Stimulated activated CD8-positive, alpha-beta memory T cell treated with anti-CD3 and anti-CD28 coated beads, Interleukin-15, amount 100 ng/mL, for 4 hours (primary cell): ENCODE measurements around the gene FBP2.
"Not testable (repeated sequence)": the region's sequence is repeated elsewhere in the genome, so short reads cannot be mapped to it uniquely, and the experiment has no call there.

ENCODE experiments used
- DNase-seq, 2 donors: peaks; one replicate each; pipeline ENCODE4 v3.0.0-alpha.2; 2020; ENCODE audit warnings: low read depth in 2 of 2

FBP2 gene

GRCh38 chr9:94564279-94564678, 29.3 kb downstream of the FBP2 start:
- not testable (repeated sequence) for DNase-seq

GRCh38 chr9:94563548-94563947, 30.1 kb downstream of the FBP2 start:
- DNase-seq = no peak

DNA sequence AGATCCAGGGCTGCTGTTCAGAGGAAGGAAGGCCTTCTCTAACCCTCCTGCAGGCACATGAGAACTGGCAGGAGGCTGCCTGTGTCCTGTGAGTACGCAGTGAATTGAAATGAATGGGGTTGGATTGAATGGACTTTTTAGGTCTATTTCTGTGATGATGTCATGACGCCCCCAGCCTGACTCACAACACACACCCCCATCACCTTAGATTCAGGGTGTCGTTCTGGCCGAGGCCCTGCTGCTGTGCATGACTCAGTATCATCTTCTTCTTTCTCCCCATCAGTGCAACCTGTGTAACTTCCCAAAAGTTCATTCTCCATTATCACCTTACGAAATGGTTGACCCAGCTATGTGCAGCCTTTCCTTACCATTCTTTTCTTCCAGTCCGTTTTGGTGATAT, 33.4 kb downstream of the FBP2 start:
- no peak for DNase-seq

GRCh38 chr9:94557376-94557775, 36.2 kb downstream of the FBP2 start:
- no peak for DNase-seq

GRCh38 chr9:94554439-94555331, 38.9 kb downstream of the FBP2 start, which contains the start of gene PCAT7:
Gene PCAT7 (plus strand): TSS chr9:94555083.
- DNase-seq = no peak

DNA sequence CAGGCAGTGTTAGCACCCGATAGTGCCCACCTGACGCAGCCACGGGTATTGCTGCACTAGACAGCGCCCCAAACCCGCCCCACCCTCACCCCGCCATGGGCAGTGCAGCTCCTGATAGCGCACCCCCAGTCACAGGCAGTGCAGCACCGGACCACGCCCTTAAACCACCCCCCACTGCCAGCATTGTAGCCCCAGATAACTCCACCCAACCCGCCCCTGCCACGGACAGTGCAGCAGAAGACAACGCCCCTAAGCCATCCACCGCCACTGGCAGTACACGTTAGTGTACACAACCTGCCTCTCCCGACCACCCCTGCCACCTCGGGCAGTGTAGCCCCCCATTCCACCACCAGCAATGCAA, 39.6 kb downstream of the FBP2 start:
- no peak for DNase-seq

DNA sequence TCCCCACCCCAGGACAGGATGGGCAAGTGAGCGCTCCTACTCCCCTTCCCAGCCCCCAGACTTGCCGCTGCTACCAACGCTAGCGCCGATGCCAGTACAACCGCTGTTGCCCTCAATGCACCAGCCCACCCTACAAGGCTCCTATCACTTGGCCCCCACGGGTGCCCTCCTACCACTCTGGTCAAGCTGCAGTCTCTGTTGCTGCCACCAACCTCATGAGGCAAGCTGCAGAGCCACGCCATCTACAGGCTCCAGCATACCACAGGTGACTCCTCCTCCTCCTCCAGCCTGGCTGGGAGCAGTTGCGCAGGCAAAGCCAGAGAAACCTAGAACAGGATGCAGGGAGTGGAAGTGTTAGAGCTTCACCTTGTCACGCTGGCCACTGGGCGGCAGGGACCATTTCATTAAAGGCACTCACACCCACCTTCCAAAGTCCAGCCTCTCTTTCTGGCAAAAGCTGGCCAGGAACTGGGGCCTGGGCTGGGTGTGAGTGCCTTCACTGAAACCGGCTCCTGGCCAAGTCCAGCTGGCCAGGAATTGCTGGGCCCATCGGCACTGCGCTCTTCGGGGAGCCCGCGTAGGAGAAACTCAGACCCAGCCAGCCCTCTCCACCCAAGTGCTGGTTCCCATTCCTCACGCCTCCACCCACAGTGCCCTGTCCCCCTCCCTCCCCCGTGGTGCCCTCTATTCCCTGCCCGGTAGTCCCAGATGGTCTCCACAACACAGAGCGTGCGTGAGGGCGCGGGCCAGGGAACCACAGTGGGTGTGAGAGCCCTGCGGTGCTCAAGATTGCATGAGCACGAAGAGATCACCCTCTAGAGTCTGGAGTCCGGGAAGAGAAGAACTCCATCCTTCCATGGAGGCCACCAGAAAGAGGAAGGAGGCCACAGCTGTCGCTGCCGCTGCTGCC, 40.3 kb downstream of the FBP2 start:
- DNase-seq = no peak

GRCh38 chr9:94545940-94546339, 47.7 kb downstream of the FBP2 start:
- no peak for DNase-seq

GRCh38 chr9:94544335-94544734, 49.3 kb downstream of the FBP2 start:
- DNase-seq = not testable (repeated sequence)

GRCh38 chr9:94538908-94539307, 54.7 kb downstream of the FBP2 start:
- no peak for DNase-seq

GRCh38 chr9:94534901-94535300, 58.7 kb downstream of the FBP2 start:
- DNase-seq = no peak

DNA sequence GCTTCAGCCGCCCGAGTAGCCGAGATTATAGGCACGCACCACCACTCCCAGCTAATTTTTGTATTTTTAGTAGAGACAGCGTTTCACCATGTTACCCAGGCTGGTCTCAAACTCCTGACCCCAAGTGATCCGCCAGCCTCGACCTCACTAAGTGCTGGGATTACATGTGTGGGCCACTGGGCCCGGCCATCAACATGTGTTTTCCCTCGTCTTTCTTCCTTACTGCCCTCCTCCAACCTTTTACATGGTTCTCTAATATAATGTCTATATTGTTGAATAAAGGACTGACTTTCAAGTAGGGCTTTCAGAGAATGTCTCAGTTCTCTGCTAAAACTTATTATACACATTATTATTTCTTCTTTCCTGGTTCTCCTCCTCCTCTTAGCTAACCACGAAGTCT, 60.0 kb downstream of the FBP2 start:
- DNase-seq = no peak

DNA sequence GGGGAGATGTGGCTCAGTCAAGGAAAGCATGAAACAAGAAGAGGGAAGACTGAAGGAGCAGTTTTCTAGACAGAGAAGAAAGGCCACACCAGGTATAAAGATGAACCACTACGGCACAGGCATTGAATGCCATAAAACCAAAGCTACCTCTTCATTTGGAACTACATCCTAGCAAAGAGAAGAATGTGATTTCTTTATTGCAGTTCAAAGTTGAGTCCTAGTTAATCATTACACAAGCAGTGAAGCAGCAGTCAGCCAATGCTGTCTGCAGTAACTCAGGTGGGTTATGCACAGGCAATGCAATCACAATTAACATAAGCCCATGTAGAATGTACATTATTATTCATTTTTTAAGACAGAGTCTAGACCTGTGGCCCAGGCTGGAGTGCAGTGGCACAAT, 60.5 kb downstream of the FBP2 start:
- no peak for DNase-seq

GRCh38 chr9:94528886-94529285, 64.7 kb downstream of the FBP2 start:
- no peak for DNase-seq

- DNase-seq = no peak
Measured at GRCh38 chr9:94526951-94527350, 66.7 kb downstream of the FBP2 start.

DNA sequence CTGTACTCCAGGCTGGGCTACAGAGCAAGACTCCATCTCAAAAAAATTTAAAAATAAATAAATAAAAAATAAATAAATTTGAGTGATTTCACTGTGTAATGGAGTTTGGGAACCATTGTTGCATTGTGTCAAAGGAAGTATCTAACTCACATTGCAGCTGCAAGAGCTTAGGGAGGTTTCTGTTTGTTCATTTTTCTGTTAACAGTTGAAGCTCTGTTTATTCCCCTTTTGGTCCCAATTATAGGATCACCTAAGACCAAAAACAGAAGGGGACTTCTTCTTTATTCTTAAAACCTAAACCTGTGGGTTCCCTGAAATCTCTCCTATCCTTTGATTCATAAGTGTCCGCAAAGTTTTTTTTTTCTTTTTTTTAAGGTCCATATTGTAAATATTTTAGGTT, 67.4 kb downstream of the FBP2 start:
- no peak for DNase-seq

GRCh38 chr9:94525396-94526035, 68.1 kb downstream of the FBP2 start:
- DNase-seq = no peak

DNA sequence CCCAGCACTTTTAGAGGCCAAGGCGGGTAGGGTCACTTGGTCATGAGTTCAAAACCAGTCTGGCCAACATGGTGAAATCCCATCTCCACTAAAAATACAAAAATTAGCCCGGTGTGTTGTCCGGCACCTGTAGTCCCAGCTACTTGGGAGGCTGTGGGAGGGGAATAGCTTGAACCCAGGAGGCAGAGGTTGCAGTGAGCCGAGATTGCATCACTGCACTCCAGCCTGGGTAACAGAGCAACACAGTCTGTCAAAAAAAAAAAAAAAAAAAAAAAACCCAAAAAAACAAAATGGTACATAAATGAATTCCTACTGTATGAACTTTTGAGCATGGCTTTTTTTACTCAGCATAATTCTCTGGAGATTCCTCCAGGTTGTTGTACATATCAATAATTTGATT, 76.4 kb downstream of the FBP2 start:
- DNase-seq = no peak

DNA sequence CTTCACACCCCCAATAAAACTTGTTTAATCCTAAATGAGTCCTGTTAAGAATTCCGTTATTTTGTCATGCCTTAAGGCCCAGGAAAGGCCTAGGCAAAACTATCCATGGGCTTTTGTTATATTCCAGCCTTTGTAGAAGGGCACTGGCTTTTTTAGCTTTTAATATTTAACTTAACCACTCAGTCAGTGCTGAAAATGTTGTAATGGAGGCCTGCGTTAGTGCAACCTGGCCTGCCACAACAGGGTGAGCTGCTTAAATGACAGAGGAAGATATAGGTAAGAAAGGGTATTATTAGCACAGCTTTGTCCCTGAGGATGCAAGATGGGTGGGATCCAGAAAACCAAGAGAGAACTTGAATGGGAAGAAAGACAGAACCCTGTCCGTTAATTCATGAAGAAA, 78.9 kb downstream of the FBP2 start:
- DNase-seq = no peak

- DNase-seq = no peak
Measured at GRCh38 chr9:94511955-94512265, 81.7 kb downstream of the FBP2 start.

GRCh38 chr9:94511134-94511954, 82.3 kb downstream of the FBP2 start:
- DNase-seq = no peak
